IPS DF 4.7 (cell line): ENCODE results near the gene NOL12.

ENCODE experiments used
- DNase-seq: peaks from one replicate; pipeline ENCODE4 v3.0.0-alpha.2; 2013; ENCODE audit warnings: low spot score; ENCODE audit errors: extremely low read depth

NOL12 gene

GRCh38 chr22:37742376-37743171, 56.4 kb downstream of the NOL12 start:
- DNase-seq = no peak
